ENCODE data around the gene CCDC68. TPM values are rescaled to one million over a fixed set of nuclear protein-coding genes. Genes with fewer than 3 reads are reported as not detected.

CCDC68 gene
- total RNA-seq, 1 donor from 2014 or later = not detected

DNA sequence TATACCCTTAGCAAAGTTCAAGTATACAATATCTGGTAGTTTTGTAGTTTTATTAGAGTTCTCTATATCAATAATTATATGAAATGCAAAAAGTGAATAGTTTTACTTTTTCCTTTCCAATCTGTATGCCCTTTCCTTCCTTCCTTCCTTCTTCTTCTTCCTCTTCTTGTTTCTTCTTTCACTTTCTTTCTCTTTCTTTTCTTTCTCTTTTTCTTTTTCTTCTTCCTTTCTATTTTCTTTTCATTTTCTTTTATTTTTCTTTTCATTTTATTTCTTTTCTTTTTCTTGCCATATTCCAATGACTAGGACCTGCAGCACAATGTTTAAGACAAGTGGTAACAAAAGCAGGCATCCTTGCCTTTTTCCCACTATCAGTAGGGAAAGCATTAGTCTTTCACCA lies 59.8 kb downstream of the CCDC68 start:
- Mint-ChIP-seq H3K36me3 (no peaks in the 10 kb centered on the region), H3K27me3 (ENCODE audit: low read depth) (no peaks in the 10 kb centered on the region), H3K27ac (no peak overlapping the region), H3K9me3 (no peaks in the 10 kb centered on the region), H3K4me3 (no peak overlapping the region), H3K4me1 (no peaks in the 10 kb centered on the region)
- no peak for TF ChIP-seq CTCF (IDR thresholded peaks at IDR 0.05; ENCODE audit: unreplicated experiment)
- DNase-seq (ENCODE audit: low spot score in 2 of 2, unreplicated experiment in 2 of 2) = no peak

DNA sequence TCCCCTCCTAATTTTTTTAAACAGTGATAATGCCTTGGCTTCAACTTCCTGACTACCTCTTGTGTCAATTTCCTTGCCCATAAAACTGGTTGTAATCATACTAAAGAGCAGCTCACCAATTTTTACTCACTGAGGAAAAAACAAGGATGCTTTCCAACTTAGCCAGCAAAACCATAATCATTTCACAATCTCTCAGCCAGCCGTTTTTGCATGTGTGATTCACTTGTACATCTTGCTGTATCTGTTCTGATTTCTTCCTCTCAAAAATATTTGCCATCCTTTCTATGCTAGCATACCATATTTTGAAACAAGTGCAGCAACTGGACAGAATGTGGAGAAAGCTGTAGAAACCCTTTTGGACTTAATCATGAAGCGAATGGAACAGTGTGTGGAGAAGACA lies 70.3 kb downstream of the CCDC68 start:
- peaks cover 7% of the 10 kb centered on the region for H3K9me3 Mint-ChIP-seq
- H3K4me1 Mint-ChIP-seq = no peaks in the 10 kb centered on the region
- no peaks in the 10 kb centered on the region for H3K36me3 Mint-ChIP-seq
- H3K4me3 Mint-ChIP-seq = no peak overlapping the region
- H3K27ac Mint-ChIP-seq = no peak overlapping the region
- no peak for TF ChIP-seq CTCF (IDR thresholded peaks at IDR 0.05; ENCODE audit: unreplicated experiment)
- DNase-seq (ENCODE audit: low spot score in 2 of 2, unreplicated experiment in 2 of 2) = no peak
- peaks cover 17% of the 10 kb centered on the region for H3K27me3 Mint-ChIP-seq (ENCODE audit: low read depth)

- Mint-ChIP-seq H3K27me3 (ENCODE audit: low read depth) (peaks cover 15% of the 10 kb centered on the region), H3K9me3 (peaks cover 7% of the 10 kb centered on the region)
Observed at GRCh38 chr18:54888378-54888777, 70.9 kb downstream of the CCDC68 start.

DNA sequence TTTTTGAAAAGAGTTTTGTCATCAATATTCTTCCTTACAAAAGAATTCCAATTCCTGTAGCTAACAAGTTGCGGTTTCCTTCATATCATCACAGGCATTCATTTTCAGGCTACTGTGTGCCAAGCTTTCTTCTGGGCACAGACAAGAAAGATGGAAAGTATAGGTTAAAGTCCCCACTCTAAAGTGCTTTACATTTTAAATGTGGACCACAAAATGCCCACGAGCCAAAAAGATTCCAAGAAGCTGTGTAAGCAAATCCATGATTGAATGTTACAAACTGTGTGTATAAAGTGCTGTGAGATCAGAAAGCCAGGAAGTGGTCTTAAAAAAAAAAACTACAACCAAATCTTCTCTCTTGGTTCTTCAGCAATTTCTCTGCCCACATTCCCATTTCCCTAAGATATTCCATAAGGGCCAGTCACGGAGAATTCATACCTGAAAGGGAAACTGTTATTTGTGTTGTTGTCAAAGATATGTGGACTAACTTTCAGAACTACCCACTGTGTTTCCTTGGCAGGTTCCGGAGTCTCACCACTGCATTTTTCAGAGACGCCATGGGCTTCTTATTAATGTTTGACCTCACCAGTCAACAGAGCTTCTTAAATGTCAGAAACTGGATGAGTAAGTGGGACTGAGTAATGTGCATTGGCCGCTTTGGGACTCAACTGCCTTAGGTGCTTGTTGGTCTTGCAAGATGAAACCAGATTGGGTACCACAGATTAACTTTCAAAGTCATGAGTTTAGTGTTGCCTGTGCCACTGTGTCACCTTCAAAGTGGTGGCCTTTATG lies 75.3 kb downstream of the CCDC68 start:
- no peak overlapping the region for H3K4me3 Mint-ChIP-seq
- no peak for DNase-seq (ENCODE audit: low spot score in 2 of 2, unreplicated experiment in 2 of 2)
- no peak overlapping the region for H3K27ac Mint-ChIP-seq
- peaks cover 7% of the 10 kb centered on the region for H3K9me3 Mint-ChIP-seq
- peaks cover 6% of the 10 kb centered on the region for H3K27me3 Mint-ChIP-seq (ENCODE audit: low read depth)
- H3K4me1 Mint-ChIP-seq = peaks cover 25% of the 10 kb centered on the region
- H3K36me3 Mint-ChIP-seq = no peaks in the 10 kb centered on the region
- TF ChIP-seq CTCF (IDR thresholded peaks at IDR 0.05; ENCODE audit: unreplicated experiment) = no peak

More at GRCh38 chr18:54888378-54888777, 70.9 kb downstream of the CCDC68 start:
- no peak for TF ChIP-seq CTCF (IDR thresholded peaks at IDR 0.05; ENCODE audit: unreplicated experiment)
- Mint-ChIP-seq H3K27ac (no peak overlapping the region), H3K4me3 (no peak overlapping the region), H3K36me3 (no peaks in the 10 kb centered on the region), H3K4me1 (no peaks in the 10 kb centered on the region)
- DNase-seq (ENCODE audit: low spot score in 2 of 2, unreplicated experiment in 2 of 2) = no peak

- no peaks in the 10 kb centered on the region for H3K36me3 Mint-ChIP-seq
- no peak overlapping the region for H3K27ac Mint-ChIP-seq
- DNase-seq (ENCODE audit: low spot score in 2 of 2, unreplicated experiment in 2 of 2) = no peak
- H3K9me3 Mint-ChIP-seq = peaks cover 7% of the 10 kb centered on the region
- no peak for TF ChIP-seq CTCF (IDR thresholded peaks at IDR 0.05; ENCODE audit: unreplicated experiment)
- H3K27me3 Mint-ChIP-seq (ENCODE audit: low read depth) = peaks cover 6% of the 10 kb centered on the region
- no peak overlapping the region for H3K4me3 Mint-ChIP-seq
- peaks cover 28% of the 10 kb centered on the region for H3K4me1 Mint-ChIP-seq
Observed at GRCh38 chr18:54882318-54882717, 76.9 kb downstream of the CCDC68 start.
